Raji (cell line): ENCODE measurements around the gene LARP6.

ENCODE experiments used
- POLR2A ChIP-seq: IDR thresholded peaks from 2 replicates; pipeline ENCODE4 v1.6.1; 2011; ENCODE audit warnings: low read depth, low read length, control low read depth; ENCODE audit not compliant: insufficient read depth

Gene LARP6

GRCh38 chr15:70794596-70795310 lies 59.2 kb downstream of the LARP6 start:
- TF ChIP-seq POLR2A = no peak

DNA sequence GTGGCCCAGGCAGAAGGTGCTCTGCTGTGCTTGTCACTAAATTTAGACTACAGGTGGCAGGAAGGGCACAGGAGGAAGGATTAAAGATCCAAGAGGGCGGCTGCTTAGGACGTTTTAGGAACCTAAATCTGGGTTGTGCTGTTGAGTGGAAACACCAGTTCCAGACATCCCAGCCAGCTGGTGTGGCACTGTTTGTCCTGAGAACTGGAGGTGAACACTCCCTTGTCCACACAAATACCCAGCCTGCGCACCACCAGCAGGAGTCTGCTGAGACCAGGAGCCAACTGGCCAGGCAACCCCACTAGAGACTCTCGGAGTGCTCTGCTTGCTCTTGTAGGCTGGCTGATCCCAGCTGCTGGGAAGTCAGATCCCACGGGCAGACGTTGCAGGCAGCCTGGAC lies 60.3 kb downstream of the LARP6 start:
- TF ChIP-seq POLR2A = no peak

GRCh38 chr15:70792171-70792573 lies 61.8 kb downstream of the LARP6 start:
- TF ChIP-seq POLR2A = no peak

GRCh38 chr15:70791259-70791658 lies 62.7 kb downstream of the LARP6 start:
- no peak for TF ChIP-seq POLR2A

DNA sequence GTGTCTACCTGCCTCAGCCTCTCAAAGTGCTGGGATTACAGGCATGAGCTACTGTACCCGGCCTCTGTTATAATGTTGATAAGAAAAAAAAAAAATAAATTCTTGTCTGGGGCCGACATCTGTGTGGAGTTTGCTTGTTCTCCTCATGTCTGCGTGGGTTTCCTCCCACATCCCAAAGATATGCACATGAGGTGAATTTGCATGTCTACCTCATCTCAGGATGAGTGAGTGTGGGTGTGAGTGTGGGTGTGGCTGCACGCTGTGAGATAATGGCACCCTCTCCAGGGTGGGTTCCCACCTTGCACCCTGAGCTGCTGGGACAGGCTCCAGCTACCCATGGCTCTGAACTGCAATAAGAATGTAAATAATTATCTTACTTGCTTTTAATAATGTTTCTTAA lies 64.7 kb downstream of the LARP6 start:
- no peak for TF ChIP-seq POLR2A

GRCh38 chr15:70788114-70789049 lies 65.6 kb downstream of the LARP6 start:
- no peak for TF ChIP-seq POLR2A

DNA sequence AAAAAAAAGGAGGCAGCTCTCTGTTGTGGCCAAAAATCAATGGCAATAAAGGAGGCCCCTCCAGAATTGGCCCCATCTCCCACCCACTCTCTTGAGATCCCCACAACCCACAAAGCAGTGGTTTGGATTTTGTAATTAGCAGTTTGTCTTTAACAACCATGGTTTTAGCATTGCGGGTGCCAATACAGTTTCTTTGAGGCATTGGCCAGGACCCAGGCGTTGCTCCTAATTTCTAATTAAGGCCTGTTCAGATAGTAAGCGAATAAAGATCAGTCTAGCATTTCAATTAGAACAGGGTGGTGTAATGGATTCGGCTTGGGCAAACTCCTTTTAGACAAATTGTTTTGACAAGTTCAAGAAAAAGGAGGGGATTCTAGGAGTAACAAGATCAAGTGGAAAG lies 67.0 kb downstream of the LARP6 start:
- no peak for TF ChIP-seq POLR2A

- no peak for TF ChIP-seq POLR2A
These were observed 70.3 kb downstream of the LARP6 start for GRCh38 chr15:70783610-70784022.

DNA sequence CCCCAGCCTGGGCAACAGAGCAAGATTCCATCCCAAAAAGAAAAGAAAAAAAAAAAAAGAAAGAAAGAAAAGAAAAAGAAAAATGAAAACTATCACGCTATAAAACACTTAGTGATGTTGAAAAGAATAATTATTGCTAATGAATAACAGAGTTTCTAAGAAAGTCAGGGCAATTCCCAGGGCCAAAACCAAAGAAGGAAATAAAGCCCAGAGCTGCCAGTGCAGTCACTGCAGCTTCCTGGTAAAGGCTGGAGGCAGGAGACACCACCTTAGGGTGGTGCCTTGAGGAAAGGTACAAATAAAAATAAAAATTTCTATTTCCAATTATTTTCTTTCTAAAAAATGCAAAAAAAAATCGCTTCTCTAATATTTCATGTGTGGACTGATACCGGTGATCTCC lies 70.9 kb downstream of the LARP6 start:
- no peak for TF ChIP-seq POLR2A

- no peak for TF ChIP-seq POLR2A
These were observed 72.7 kb downstream of the LARP6 start for GRCh38 chr15:70781236-70781635.
